ENCODE data around the gene TEX261. TPM values are rescaled to one million over a fixed set of nuclear protein-coding genes. Genes with fewer than 3 reads are reported as not detected.

The TEX261 gene
- total RNA-seq, 1 donor from 2014 or later: 11.0 TPM

GRCh38 chr2:71006955-71007799, 12.5 kb upstream of the TEX261 start:
- Histone ChIP-seq H3K9ac (ENCODE audit: low read depth in 1 of 3, low read length in 3 of 3) (no peak overlapping the region), H3K9me3 (ENCODE audit: control insufficient read depth in 3 of 3, low read length in 3 of 3) (no peaks in the 10 kb centered on the region), H3K4me1 (ENCODE audit: control insufficient read depth in 3 of 3, insufficient read depth in 3 of 3, low read length in 3 of 3) (no peaks in the 10 kb centered on the region), H3K4me3 (ENCODE audit: low read length in 3 of 3) (no peak overlapping the region), H3K27me3 (ENCODE audit: control insufficient read depth in 3 of 3, insufficient read depth in 3 of 3, low read length in 3 of 3) (peaks cover 3 to 16% (median 8%) of the 10 kb centered on the region in 3 donors), H3K36me3 (ENCODE audit: control insufficient read depth in 3 of 3, insufficient read depth in 3 of 3, low read length in 3 of 3) (no peaks in the 10 kb centered on the region), H3K27ac (ENCODE audit: low read depth, low read length) (no peak overlapping the region)

GRCh38 chr2:71006323-71006722, 11.7 kb upstream of the TEX261 start:
- Histone ChIP-seq H3K9ac (ENCODE audit: low read depth in 1 of 3, low read length in 3 of 3) (no peak overlapping the region), H3K9me3 (ENCODE audit: control insufficient read depth in 3 of 3, low read length in 3 of 3) (no peaks in the 10 kb centered on the region), H3K27me3 (ENCODE audit: control insufficient read depth in 3 of 3, insufficient read depth in 3 of 3, low read length in 3 of 3) (peaks cover 3 to 12% (median 3%) of the 10 kb centered on the region in 3 donors), H3K4me3 (ENCODE audit: low read length in 3 of 3) (no peak overlapping the region), H3K36me3 (ENCODE audit: control insufficient read depth in 3 of 3, insufficient read depth in 3 of 3, low read length in 3 of 3) (no peaks in the 10 kb centered on the region), H3K27ac (ENCODE audit: low read depth, low read length) (no peak overlapping the region), H3K4me1 (ENCODE audit: control insufficient read depth in 3 of 3, insufficient read depth in 3 of 3, low read length in 3 of 3) (peaks cover 0 to 2% (median under 1%) of the 10 kb centered on the region in 3 donors)

- Histone ChIP-seq H3K4me1 (ENCODE audit: control insufficient read depth in 3 of 3, insufficient read depth in 3 of 3, low read length in 3 of 3) (peaks cover 4 to 9% (median 7%) of the 10 kb centered on the region in 3 donors), H3K9ac (ENCODE audit: low read depth in 1 of 3, low read length in 3 of 3) (no peak overlapping the region), H3K9me3 (ENCODE audit: control insufficient read depth in 3 of 3, low read length in 3 of 3) (no peaks in the 10 kb centered on the region), H3K27me3 (ENCODE audit: control insufficient read depth in 3 of 3, insufficient read depth in 3 of 3, low read length in 3 of 3) (peaks cover 3 to 12% (median 3%) of the 10 kb centered on the region in 3 donors), H3K4me3 (ENCODE audit: low read length in 3 of 3) (no peak overlapping the region), H3K27ac (ENCODE audit: low read depth, low read length) (no peak overlapping the region), H3K36me3 (ENCODE audit: control insufficient read depth in 3 of 3, insufficient read depth in 3 of 3, low read length in 3 of 3) (no peaks in the 10 kb centered on the region)
These were observed 10.9 kb upstream of the TEX261 start for GRCh38 chr2:71005271-71006202.

GRCh38 chr2:71004857-71005256, 10.2 kb upstream of the TEX261 start:
- no peaks in the 10 kb centered on the region for H3K36me3 ChIP-seq (ENCODE audit: control insufficient read depth in 3 of 3, insufficient read depth in 3 of 3, low read length in 3 of 3)
- no peak overlapping the region for H3K4me3 ChIP-seq (ENCODE audit: low read length in 3 of 3)
- no peaks in the 10 kb centered on the region for H3K9me3 ChIP-seq (ENCODE audit: control insufficient read depth in 3 of 3, low read length in 3 of 3)
- H3K9ac ChIP-seq (ENCODE audit: low read depth in 1 of 3, low read length in 3 of 3): no peak overlapping the region
- H3K27ac ChIP-seq (ENCODE audit: low read depth, low read length): no peak overlapping the region
- peaks cover 4 to 10% (median 7%) of the 10 kb centered on the region in 3 donors for H3K4me1 ChIP-seq (ENCODE audit: control insufficient read depth in 3 of 3, insufficient read depth in 3 of 3, low read length in 3 of 3)
- H3K27me3 ChIP-seq (ENCODE audit: control insufficient read depth in 3 of 3, insufficient read depth in 3 of 3, low read length in 3 of 3): peaks cover 3 to 12% (median 3%) of the 10 kb centered on the region in 3 donors

GRCh38 chr2:71003966-71004755, 9.5 kb upstream of the TEX261 start:
- H3K27me3 ChIP-seq (ENCODE audit: control insufficient read depth in 3 of 3, insufficient read depth in 3 of 3, low read length in 3 of 3): peaks cover 3 to 12% (median 3%) of the 10 kb centered on the region in 3 donors
- no peaks in the 10 kb centered on the region for H3K36me3 ChIP-seq (ENCODE audit: control insufficient read depth in 3 of 3, insufficient read depth in 3 of 3, low read length in 3 of 3)
- peaks cover 4 to 10% (median 7%) of the 10 kb centered on the region in 3 donors for H3K4me1 ChIP-seq (ENCODE audit: control insufficient read depth in 3 of 3, insufficient read depth in 3 of 3, low read length in 3 of 3)
- H3K9ac ChIP-seq (ENCODE audit: low read depth in 1 of 3, low read length in 3 of 3): no peak overlapping the region
- no peak overlapping the region for H3K4me3 ChIP-seq (ENCODE audit: low read length in 3 of 3)
- H3K27ac ChIP-seq (ENCODE audit: low read depth, low read length): no peak overlapping the region
- no peaks in the 10 kb centered on the region for H3K9me3 ChIP-seq (ENCODE audit: control insufficient read depth in 3 of 3, low read length in 3 of 3)

- Histone ChIP-seq H3K4me1 (ENCODE audit: control insufficient read depth in 3 of 3, insufficient read depth in 3 of 3, low read length in 3 of 3) (peaks cover 4 to 10% (median 7%) of the 10 kb centered on the region in 3 donors), H3K9me3 (ENCODE audit: control insufficient read depth in 3 of 3, low read length in 3 of 3) (no peaks in the 10 kb centered on the region), H3K9ac (ENCODE audit: low read depth in 1 of 3, low read length in 3 of 3) (no peak overlapping the region), H3K4me3 (ENCODE audit: low read length in 3 of 3) (no peak overlapping the region), H3K27ac (ENCODE audit: low read depth, low read length) (no peak overlapping the region), H3K36me3 (ENCODE audit: control insufficient read depth in 3 of 3, insufficient read depth in 3 of 3, low read length in 3 of 3) (no peaks in the 10 kb centered on the region), H3K27me3 (ENCODE audit: control insufficient read depth in 3 of 3, insufficient read depth in 3 of 3, low read length in 3 of 3) (peaks cover 3 to 9% (median 3%) of the 10 kb centered on the region in 3 donors)
These were observed 8.7 kb upstream of the TEX261 start for GRCh38 chr2:71003396-71003795.

GRCh38 chr2:71001981-71002570, 7.4 kb upstream of the TEX261 start:
- Histone ChIP-seq H3K9ac (ENCODE audit: low read depth in 1 of 3, low read length in 3 of 3) (no peak overlapping the region), H3K36me3 (ENCODE audit: control insufficient read depth in 3 of 3, insufficient read depth in 3 of 3, low read length in 3 of 3) (no peaks in the 10 kb centered on the region), H3K27ac (ENCODE audit: low read depth, low read length) (no peak overlapping the region), H3K4me1 (ENCODE audit: control insufficient read depth in 3 of 3, insufficient read depth in 3 of 3, low read length in 3 of 3) (peaks cover 4 to 10% (median 7%) of the 10 kb centered on the region in 3 donors), H3K9me3 (ENCODE audit: control insufficient read depth in 3 of 3, low read length in 3 of 3) (no peaks in the 10 kb centered on the region), H3K27me3 (ENCODE audit: control insufficient read depth in 3 of 3, insufficient read depth in 3 of 3, low read length in 3 of 3) (peaks cover 0 to 7% (median 3%) of the 10 kb centered on the region in 3 donors), H3K4me3 (ENCODE audit: low read length in 3 of 3) (no peak overlapping the region)

GRCh38 chr2:71001592-71001927, 6.9 kb upstream of the TEX261 start:
- Histone ChIP-seq H3K27me3 (ENCODE audit: control insufficient read depth in 3 of 3, insufficient read depth in 3 of 3, low read length in 3 of 3) (peaks cover 0 to 7% (median 3%) of the 10 kb centered on the region in 3 donors), H3K36me3 (ENCODE audit: control insufficient read depth in 3 of 3, insufficient read depth in 3 of 3, low read length in 3 of 3) (no peaks in the 10 kb centered on the region), H3K4me3 (ENCODE audit: low read length in 3 of 3) (no peak overlapping the region), H3K9me3 (ENCODE audit: control insufficient read depth in 3 of 3, low read length in 3 of 3) (no peaks in the 10 kb centered on the region), H3K27ac (ENCODE audit: low read depth, low read length) (no peak overlapping the region), H3K9ac (ENCODE audit: low read depth in 1 of 3, low read length in 3 of 3) (no peak overlapping the region), H3K4me1 (ENCODE audit: control insufficient read depth in 3 of 3, insufficient read depth in 3 of 3, low read length in 3 of 3) (peaks cover 4 to 10% (median 7%) of the 10 kb centered on the region in 3 donors)

Measured in skeletal muscle tissue (tissue), 4 donors.